Measurements from ENCODE around the gene KLHL9. TPM values are rescaled to one million over a fixed set of nuclear protein-coding genes. Genes with fewer than 3 reads are reported as not detected.

KLHL9 gene
- total and polyA plus RNA-seq, 2 experiments from 2014 or later, result 29.5 to 41.9 TPM

DNA sequence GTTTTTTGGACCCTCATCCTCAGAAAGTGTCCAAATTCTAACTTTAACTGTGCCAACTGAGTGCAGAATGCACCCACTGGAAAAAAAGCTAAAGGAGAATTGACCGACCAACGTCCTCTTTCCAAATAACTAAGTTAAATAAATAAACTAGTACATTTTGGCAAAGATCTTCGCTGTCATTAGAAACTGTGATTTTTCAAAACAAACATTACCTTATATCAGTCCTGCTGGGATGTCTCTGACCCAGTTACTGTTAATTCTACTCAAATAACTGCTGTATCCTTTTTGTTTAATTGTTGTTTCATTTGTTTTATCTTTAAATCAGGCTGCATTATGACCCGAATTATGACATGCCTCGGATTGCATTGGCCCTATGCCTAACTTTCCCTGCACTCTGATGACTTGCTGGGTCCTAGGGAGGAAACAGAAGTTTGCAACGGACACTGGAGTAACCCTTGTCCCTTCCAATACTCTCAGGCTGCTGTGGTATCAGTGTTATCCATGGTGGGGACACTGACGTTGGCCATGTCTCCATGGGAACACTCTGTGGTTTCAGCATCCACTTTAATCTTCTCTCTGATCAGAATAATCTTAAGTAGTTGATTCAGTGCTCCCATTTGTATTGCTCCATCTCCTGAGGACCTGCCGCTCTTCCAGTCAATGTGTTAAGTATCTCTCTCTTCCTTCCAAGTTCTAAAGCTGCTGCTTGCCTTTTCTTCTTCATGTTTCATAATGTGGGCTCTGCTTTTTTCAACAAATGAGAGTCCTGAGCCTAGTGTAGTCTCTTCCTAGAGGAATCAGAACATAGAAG, 19.0 kb downstream of the KLHL9 start:
- in situ Hi-C loops (cut with MboI), result loop anchor here (10.0 kb wide), 1 partner anchor 479 kb away; no protein-coding TSS in a partner anchor

DNA sequence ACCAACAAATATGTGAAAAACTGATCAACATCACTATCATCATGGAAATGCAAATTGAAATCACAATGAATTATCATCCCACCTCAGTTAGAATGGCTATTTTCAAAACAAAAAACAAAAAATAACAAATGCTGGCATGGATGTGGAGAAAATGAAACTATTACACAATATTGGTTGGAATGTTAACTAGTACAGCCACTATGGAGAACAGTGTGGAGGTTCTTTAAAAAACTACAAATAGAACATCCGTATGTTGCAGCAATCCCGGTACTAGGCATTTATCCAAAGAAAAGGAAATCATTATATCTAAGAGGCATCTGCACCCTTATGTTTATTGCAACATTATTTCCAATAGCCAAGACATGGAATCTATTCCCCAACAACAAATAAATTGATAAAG, 21.1 kb downstream of the KLHL9 start:
- Histone ChIP-seq H4K20me1 (ENCODE audit: insufficient read depth) (no peaks in the 10 kb centered on the region), H3K36me3 (ENCODE audit: low read depth) (no peaks in the 10 kb centered on the region), H3K27me3 (replicated peaks; ENCODE audit: insufficient read depth) (0 out of 2 replicates have a peak, but pooled peaks cover 8% of the 10 kb centered on the region), H2AFZ (no peak overlapping the region), H3K4me2 (ENCODE audit: unreplicated experiment) (no peak overlapping the region), H3F3A (ENCODE audit: insufficient read depth) (no peaks in the 10 kb centered on the region), H3K9me2 (ENCODE audit: insufficient read depth) (no peaks in the 10 kb centered on the region), H3K4me3 (no peak overlapping the region), H3K9ac (no peak overlapping the region), H3K4me1 (ENCODE audit: insufficient read depth) (no peaks in the 10 kb centered on the region), H3K27ac (no peak overlapping the region), H3K79me2 (ENCODE audit: insufficient read depth) (no peaks in the 10 kb centered on the region), H3K9me3 (ENCODE audit: low read depth) (no peaks in the 10 kb centered on the region)
- WGBS, 2 experiments (ENCODE audit: low coverage in 1 of 2, low lambda C conversion rate in 2 of 2, missing lambda C conversion rate in 2 of 2), result 8 to 10% methylated on average over 2 of the region's 2 CpGs
- no peak for DNase-seq
- in situ Hi-C loops (cut with MboI), result loop anchor here (10.0 kb wide), 1 partner anchor 481 kb away; no protein-coding TSS in a partner anchor
- TF ChIP-seq EZH2phosphoT487 (IDR thresholded peaks at IDR 0.05; ENCODE audit: insufficient read depth, low read depth), result no peak
- TF ChIP-seq EZH2 (IDR thresholded peaks at IDR 0.05; ENCODE audit: insufficient read depth, poor library complexity, severe bottlenecking), result no peak

More for the DNA sequence above, 19.0 kb downstream of the KLHL9 start:
- Histone ChIP-seq H3K4me1 (ENCODE audit: insufficient read depth) (no peaks in the 10 kb centered on the region), H3K27ac (no peak overlapping the region), H3K27me3 (replicated peaks; ENCODE audit: insufficient read depth) (no peaks in the 10 kb centered on the region), H3K9me2 (ENCODE audit: insufficient read depth) (no peaks in the 10 kb centered on the region), H3K4me2 (ENCODE audit: unreplicated experiment) (no peak overlapping the region), H3F3A (ENCODE audit: insufficient read depth) (no peaks in the 10 kb centered on the region), H4K20me1 (ENCODE audit: insufficient read depth) (no peaks in the 10 kb centered on the region), H3K79me2 (ENCODE audit: insufficient read depth) (no peaks in the 10 kb centered on the region), H3K9me3 (ENCODE audit: low read depth) (no peaks in the 10 kb centered on the region), H3K9ac (no peak overlapping the region), H3K36me3 (ENCODE audit: low read depth) (no peaks in the 10 kb centered on the region), H3K4me3 (no peak overlapping the region), H2AFZ (no peak overlapping the region)
- TF ChIP-seq EZH2 (IDR thresholded peaks at IDR 0.05; ENCODE audit: insufficient read depth, poor library complexity, severe bottlenecking), result no peak
- no peak for TF ChIP-seq EZH2phosphoT487 (IDR thresholded peaks at IDR 0.05; ENCODE audit: insufficient read depth, low read depth)
- peak; percentile 23 for DNase-seq
- 37 to 38% methylated on average over 8 of the region's 8 CpGs for WGBS, 2 experiments (ENCODE audit: low coverage in 1 of 2, low lambda C conversion rate in 2 of 2, missing lambda C conversion rate in 2 of 2)

DNA sequence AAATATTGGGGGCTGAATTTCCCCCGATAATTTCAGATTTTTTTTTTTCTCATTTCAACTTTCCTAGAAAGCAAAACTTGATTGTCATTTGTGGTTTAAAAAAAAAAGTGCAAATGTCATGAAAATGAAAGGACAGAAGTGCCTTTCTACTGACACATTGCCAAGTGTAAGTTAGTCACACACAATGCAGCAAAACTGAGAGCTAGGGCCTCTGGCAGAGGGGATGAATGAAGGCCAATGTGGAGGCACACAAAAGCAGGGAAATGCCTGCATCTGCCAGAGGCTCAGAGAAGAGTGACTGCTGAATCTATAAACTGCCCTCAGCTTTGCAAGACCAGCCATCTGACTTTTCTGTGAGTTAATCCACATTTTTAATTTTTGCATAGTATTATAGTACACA, 23.3 kb downstream of the KLHL9 start:
- Histone ChIP-seq H3K27ac (no peak overlapping the region), H3K36me3 (ENCODE audit: low read depth) (no peaks in the 10 kb centered on the region), H3K9ac (no peak overlapping the region), H2AFZ (no peak overlapping the region), H3K4me3 (no peak overlapping the region), H3K9me3 (ENCODE audit: low read depth) (no peaks in the 10 kb centered on the region), H3K79me2 (ENCODE audit: insufficient read depth) (no peaks in the 10 kb centered on the region), H3F3A (ENCODE audit: insufficient read depth) (no peaks in the 10 kb centered on the region), H4K20me1 (ENCODE audit: insufficient read depth) (no peaks in the 10 kb centered on the region), H3K27me3 (replicated peaks; ENCODE audit: insufficient read depth) (peaks cover 28% of the 10 kb centered on the region), H3K4me2 (ENCODE audit: unreplicated experiment) (no peak overlapping the region), H3K9me2 (ENCODE audit: insufficient read depth) (no peaks in the 10 kb centered on the region), H3K4me1 (ENCODE audit: insufficient read depth) (no peaks in the 10 kb centered on the region)
- no peak for DNase-seq
- TF ChIP-seq EZH2 (IDR thresholded peaks at IDR 0.05; ENCODE audit: insufficient read depth, poor library complexity, severe bottlenecking) (no peak), EZH2phosphoT487 (IDR thresholded peaks at IDR 0.05; ENCODE audit: insufficient read depth, low read depth) (no peak)
- in situ Hi-C loops (cut with MboI), result loop anchor here (10.0 kb wide), 1 partner anchor 483 kb away; no protein-coding TSS in a partner anchor
- WGBS, 2 experiments (ENCODE audit: low coverage in 1 of 2, low lambda C conversion rate in 2 of 2, missing lambda C conversion rate in 2 of 2), result 94 to 100% methylated on average over 1 of the region's 1 CpG

DNA sequence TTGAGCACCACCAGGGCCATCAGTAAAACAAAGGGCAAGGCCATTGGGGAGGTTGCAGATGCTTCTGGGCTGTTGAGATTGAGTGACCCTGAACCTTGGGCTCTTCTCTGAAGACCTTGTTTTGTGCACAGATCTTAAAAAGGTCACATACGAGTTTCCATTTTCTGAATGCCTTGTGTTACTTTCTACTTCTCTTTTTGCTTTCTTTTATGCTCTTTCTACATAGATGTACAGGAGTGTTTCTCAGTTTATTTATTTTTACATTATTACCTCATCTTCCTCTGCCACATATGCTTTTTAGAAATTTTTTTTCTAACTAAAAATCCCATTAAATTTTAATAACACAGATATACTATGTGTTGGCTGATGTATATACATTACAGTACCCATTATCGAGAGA, 30.0 kb downstream of the KLHL9 start, which contains the start of gene IFNA5:
TSS of gene IFNA5 (minus strand) at position 101 of the 400 bp plus-strand sequence. CDS start at position 44, 57 bp downstream.
- TF ChIP-seq EZH2 (IDR thresholded peaks at IDR 0.05; ENCODE audit: insufficient read depth, poor library complexity, severe bottlenecking), result no peak
- no peak for TF ChIP-seq EZH2phosphoT487 (IDR thresholded peaks at IDR 0.05; ENCODE audit: insufficient read depth, low read depth)
- Histone ChIP-seq H4K20me1 (ENCODE audit: insufficient read depth) (no peaks in the 10 kb centered on the region), H3K4me1 (ENCODE audit: insufficient read depth) (no peaks in the 10 kb centered on the region), H3K9ac (no peak within 1 kb of the TSS), H3K4me3 (no peak within 1 kb of the TSS), H3K27ac (no peak within 1 kb of the TSS), H2AFZ (no peak within 1 kb of the TSS), H3K9me3 (ENCODE audit: low read depth) (no peaks in the 10 kb centered on the region), H3K27me3 (replicated peaks; ENCODE audit: insufficient read depth) (peaks cover 73% of the 10 kb centered on the region), H3K4me2 (ENCODE audit: unreplicated experiment) (no peak within 1 kb of the TSS), H3K79me2 (ENCODE audit: insufficient read depth) (no peaks in the 10 kb centered on the region), H3K36me3 (ENCODE audit: low read depth) (no peaks in the 10 kb centered on the region), H3K9me2 (ENCODE audit: insufficient read depth) (no peaks in the 10 kb centered on the region), H3F3A (ENCODE audit: insufficient read depth) (no peaks in the 10 kb centered on the region)
- WGBS, 2 experiments (ENCODE audit: low coverage in 1 of 2, low lambda C conversion rate in 2 of 2, missing lambda C conversion rate in 2 of 2), result 70 to 80% methylated on average over 2 of the region's 2 CpGs
- in situ Hi-C loops (cut with MboI), result no loop called here
- DNase-seq, result no peak
